NCI-H748 (cell line): ENCODE results near the gene CDSN.
"Not testable (repeated sequence)": the region's sequence is repeated elsewhere in the genome, so short reads cannot be mapped to it uniquely, and the experiment has no call there.

ENCODE experiments used
- DNase-seq: peaks from one replicate; lab custom pipeline; 2025; ENCODE audit not compliant: unreplicated experiment; lab: John Stamatoyannopoulos, UW

CDSN gene, protein sequence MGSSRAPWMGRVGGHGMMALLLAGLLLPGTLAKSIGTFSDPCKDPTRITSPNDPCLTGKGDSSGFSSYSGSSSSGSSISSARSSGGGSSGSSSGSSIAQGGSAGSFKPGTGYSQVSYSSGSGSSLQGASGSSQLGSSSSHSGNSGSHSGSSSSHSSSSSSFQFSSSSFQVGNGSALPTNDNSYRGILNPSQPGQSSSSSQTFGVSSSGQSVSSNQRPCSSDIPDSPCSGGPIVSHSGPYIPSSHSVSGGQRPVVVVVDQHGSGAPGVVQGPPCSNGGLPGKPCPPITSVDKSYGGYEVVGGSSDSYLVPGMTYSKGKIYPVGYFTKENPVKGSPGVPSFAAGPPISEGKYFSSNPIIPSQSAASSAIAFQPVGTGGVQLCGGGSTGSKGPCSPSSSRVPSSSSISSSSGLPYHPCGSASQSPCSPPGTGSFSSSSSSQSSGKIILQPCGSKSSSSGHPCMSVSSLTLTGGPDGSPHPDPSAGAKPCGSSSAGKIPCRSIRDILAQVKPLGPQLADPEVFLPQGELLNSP

DNA sequence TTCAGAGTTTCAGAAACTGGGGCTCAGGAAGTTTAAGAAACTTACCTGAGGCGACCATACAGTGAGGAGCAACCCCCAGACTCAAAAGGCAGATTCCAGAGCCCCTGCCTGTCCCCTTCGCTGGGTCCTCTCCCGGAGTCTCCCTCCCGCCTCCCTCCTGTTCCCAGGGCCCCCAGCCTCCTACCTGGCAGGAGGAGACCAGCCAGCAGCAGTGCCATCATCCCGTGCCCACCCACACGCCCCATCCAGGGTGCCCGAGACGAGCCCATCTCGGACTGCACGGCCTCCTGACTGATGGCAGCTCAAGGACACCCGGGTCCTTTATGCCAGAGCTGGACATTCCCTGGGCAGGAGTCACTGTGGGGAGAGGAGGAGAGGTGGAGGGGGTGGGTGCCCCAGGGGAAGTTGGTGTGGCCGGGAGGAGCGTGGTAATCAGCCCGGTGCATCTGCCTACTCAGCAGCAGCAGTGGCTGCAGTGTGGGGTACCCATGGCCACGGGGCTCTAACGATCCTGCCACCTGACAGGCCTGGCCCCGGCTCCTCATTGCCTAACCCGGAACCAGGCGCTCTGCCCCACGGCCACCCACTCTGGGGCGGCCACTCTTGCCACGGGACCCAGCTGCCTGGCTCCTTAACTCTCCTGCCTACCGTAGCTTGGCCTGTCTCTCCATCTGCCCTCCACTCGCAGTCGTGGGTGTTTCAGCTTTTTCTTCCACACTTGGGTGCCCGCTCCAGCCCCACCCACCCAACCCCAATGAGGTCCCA is at the start of gene CDSN:
Gene CDSN (minus strand): TSS at position 296 of the 765 bp plus-strand sequence. CDS start 27 bp downstream, at position 269.
- no peak for DNase-seq

DNA sequence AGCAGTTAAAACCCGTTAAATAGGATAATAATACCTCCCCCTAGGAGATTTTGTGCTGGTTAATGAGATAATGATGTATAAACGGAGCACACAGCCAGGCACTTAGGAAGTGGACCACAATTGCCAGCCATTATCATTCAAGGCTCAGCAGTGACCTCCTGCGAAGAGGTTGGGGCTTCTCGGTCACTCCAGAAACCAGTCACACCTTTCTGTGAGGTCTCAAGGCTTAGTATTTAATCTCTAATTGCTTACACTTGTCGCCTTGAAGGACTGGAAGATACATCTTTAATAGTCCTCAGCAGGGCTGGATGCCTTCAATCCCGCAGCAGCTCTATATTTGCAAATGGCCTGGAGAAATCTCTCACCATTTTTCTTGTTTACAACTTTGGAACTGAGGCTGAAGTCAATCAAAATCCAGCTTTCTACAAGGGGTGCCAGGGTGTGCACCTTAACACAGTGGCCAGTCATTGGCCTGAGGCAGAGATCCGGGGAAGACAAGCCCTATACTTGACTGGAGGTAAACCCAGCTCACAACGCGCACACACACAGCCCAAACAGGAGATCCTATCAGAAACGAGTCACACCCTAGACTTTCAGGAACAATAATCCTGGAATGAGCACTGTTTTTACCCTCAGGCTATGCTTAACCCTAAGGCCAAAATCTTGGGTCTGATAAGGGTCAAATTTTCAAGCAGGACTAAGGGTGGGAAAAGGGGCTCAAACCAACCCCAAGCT is 49.0 kb upstream of the CDSN start:
- DNase-seq = no peak

DNA sequence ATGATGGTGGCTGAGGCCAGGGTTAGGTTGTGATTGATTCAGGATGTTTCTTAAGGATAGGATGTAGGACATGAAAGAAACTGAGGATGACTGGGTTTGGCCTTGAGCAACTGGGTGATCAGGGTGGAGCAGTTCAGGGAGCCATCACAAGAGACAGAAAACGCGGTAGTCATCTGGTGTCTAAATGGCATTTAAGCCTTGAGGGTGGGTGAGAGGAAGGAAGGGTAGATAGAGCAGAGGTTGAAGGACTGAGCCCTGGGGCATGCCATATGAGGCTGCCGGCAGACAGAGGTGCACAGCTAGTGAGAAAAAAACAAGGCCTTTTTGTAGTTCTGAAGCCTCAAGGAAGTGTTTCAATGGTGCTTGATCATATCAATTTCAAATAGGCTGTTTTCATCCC is 48.4 kb upstream of the CDSN start:
- DNase-seq = no peak

DNA sequence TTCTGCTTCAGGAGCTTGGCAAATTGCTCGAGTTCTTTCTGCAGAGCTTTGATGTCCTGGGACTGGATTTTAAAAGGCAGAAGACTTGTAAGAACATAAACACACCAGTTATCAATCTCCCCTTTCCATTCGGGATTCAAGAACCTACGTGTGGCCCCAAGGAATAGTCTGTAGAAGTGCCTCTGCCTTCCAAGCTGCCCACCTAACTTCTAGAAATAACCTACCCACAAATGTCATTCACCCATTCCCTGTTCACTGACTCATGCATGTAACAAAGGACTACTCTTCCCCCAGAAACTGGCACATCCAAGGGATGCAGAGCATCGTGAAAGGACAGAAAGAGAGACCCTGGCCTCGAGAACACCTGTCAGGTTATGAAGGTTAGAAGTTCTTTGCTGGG is 45.7 kb upstream of the CDSN start:
- no peak for DNase-seq

DNA sequence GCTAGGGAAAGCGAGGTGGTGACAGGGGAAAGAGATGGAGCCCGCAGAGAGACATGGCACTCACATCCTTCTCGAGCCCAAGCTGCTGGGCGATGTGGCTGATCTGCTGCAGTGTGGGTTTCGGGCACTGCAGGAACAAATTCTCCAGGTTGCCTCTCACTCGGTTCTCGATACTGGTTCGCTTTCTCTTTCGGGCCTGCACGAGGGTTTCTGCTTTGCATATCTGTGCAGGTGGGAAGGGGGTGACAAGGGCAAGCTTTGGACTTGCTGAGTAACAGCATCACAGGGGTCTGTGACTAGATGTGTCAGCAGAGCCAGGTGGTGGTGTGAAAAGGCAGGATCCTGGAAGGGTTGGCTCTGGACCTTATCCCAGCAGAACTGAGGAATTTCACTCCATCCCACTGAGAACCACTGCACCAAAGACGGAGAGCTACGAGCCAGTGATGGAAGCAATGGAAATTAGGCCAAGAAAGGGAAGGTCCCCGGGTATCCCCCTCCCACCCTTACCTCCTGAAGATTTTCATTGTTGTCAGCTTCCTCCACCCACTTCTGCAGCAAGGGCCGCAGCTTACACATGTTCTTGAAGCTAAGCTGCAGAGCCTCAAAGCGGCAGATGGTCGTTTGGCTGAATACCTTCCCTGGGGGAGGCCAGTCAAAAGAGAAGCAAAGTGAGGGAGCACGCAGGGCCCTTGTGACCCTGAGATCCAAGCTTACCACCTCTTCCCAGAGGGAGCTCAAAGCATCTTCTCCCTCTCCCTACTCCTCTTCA is 45.0 kb upstream of the CDSN start:
- DNase-seq = not testable (repeated sequence)

DNA sequence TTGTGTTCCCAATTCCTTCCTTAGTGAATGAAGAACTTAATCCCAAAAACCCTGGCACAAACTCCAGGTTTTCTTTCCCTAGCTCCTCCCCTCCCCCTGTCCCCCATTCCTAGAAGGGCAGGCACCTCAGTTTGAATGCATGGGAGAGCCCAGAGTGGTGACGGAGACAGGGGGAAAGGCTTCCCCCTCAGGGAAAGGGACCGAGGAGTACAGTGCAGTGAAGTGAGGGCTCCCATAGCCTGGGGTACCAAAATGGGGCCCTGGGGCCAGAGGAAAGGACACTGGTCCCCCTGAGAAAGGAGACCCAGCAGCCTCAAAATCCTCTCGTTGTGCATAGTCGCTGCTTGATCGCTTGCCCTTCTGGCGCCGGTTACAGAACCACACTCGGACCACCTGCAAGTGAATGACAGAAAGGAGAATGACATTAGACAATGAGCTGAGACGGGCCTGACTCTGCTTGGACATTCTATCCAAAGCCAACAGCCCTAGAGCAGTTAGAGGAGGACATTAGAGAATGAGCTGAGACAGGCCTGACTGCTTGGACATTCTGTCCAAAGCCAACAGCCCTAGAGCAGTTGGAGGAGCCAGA is 44.3 kb upstream of the CDSN start:
- DNase-seq = not testable (repeated sequence)

DNA sequence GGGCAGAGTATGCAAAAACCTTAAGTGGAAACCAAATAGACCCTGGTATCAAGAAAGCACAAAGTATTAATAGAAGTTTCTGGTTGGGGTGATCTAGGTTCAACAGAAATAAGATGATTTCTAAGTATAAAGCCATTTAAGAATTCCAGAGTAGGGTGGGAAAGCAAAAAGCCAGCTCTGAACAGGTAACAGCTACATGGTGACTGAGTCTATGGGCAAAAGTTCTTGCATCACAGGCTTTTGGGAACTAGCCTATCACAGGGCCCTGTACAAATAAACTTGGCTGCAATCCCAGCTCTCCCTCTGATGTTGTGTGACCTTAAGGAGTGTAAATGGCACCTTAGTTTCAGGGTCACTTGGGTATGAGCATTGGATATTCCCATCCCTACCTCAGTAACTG is 43.7 kb upstream of the CDSN start:
- DNase-seq = no peak

DNA sequence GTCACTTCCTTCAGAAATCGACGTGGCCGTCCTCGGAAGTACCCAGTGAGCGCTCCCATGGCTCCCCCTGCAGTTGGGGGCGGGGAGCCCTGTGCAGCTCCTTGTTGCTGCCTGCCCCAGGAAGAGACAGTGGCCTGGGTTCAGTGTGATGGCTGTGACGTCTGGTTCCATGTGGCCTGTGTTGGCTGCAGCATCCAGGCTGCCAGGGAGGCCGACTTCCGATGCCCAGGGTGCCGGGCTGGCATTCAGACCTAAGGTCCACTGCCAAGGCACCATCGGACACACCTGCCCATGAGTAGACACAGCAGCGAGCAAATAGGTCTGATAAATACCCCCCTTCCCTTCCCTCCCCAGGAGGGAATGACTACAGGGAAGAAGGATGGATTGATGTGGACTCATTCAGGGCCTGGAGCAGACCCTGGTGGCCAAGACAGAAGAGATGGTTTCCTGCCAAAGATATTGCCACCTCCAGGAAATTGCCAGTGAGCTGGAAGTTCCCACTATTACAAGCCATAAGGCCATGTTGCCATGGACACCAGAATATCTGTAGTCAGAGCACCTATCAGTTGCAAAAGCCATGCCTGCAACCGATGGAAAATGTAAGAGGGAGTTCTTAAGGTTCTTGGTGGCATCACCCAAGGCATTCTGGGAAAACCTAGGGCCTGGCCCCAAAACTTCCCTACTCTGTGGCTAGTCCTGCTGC is 42.4 kb upstream of the CDSN start:
- DNase-seq = no peak

DNA sequence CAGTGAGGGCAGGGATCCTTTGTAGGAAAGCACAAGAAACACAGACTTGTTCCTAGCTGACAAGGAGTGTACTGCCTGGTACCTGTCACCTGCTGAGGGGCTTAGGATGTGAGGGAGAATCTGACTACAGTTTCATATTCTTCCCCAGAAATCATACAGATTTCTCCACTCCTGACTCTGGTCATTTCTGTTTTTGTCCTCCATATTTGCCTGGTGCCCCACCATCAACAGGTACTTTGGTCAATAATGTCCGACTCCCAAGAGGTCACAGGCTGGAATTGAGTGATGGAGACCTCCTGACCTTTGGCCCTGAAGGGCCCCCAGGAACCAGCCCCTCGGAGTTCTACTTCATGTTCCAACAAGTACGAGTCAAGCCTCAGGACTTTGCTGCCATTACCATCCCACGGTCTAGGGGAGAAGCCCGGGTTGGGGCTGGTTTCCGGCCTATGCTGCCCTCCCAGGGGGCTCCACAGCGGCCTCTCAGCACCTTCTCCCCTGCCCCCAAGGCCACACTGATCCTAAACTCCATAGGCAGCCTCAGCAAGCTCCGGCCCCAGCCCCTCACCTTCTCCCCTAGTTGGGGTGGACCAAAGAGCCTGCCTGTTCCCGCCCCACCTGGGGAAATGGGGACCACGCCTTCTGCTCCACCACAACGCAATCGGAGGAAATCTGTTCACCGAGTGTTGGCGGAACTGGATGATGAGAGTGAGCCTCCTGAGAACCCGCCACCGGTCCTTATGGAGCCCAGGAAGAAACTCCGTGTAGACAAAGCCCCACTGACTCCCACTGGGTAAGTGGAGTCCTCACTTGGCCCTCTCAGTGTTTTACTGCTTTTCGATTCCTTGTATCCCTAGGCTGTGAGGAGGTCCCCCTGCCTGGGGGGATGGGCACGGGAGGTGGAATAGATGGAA is 41.2 kb upstream of the CDSN start:
- DNase-seq = no peak

DNA sequence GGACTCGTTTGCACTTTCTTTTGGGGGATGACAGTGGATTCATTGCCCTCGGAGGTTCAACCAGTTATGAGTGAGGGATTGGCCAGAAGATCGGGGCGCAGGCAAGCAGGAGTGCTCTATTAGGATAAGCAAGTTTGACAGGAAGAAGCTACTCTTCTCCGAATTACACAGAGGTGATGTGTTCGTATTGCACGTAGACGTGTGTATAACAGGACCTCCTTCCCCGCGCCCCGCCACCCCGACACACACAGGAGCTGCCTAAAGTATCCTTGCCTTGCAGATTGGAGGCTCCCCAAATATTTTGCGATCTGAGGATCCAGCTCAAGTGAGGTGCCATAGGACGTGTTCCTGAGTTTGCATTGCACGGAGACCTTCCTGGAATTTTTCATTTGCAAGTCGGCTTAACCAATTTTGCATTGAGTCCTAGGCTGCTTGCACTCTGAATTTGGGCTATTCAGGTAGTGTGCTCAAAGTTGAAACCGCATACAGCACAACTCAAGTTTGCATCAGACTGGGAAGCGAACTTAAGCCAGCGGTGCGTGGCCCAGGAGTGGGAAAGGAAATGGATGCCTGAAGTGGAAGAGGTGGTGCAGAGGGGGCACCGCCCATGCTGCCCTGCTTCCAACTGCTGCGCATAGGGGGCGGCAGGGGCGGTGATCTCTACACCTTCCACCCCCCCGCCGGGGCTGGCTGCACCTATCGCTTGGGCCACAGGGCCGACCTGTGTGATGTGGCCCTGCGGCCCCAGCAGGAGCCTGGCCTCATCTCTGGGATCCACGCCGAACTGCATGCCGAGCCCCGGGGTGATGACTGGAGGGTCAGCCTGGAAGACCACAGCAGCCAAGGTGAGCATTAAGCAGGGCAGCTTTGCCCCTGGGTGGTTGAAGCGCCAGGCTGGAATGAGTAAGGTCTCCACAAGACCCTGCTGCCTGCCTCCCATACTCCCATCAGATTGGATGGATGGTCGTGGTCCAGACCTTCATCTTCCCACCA is 38.9 kb upstream of the CDSN start:
- peak; percentile 68 for DNase-seq

DNA sequence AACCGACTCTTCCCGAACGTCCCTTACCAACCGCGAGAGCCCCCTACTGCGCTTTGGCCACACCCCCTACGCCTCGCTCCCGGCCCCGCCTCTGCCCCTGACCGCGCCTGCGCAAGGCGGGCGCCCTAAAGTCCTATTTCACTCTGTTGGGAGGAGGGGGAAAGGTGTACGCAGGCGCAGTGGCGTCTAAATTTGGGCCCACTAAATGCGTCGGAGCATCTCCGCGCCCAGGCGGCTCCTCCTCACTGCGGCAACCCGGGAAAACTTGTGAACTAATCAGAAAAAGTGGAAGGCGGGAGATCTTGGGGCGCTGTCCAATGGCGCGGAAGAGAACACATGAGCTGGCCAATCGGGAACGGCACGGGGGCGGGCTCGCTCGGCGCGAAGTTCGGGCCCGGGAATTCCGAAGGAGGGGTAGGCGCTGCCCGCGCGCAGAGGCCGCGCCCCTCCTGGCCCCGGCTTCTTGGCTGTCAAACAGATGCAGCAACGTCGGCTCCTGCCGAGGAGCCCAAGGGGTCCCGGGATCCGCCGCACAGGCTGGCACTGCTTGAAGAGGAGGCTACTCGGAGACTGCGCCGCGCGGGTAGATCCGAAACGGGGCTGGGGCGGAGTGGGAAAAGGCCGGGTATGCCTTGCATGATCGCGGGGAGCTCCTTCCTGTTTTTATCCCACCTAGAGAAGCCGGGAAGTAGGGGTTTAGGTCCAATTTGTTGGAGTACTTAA is 38.1 kb upstream of the CDSN start, which contains the start of gene TCF19:
Gene TCF19 (plus strand): TSS at position 450 of the 723 bp plus-strand sequence. CDS start 881 bp downstream, outside the sequence.
- peak; percentile 100 for DNase-seq

DNA sequence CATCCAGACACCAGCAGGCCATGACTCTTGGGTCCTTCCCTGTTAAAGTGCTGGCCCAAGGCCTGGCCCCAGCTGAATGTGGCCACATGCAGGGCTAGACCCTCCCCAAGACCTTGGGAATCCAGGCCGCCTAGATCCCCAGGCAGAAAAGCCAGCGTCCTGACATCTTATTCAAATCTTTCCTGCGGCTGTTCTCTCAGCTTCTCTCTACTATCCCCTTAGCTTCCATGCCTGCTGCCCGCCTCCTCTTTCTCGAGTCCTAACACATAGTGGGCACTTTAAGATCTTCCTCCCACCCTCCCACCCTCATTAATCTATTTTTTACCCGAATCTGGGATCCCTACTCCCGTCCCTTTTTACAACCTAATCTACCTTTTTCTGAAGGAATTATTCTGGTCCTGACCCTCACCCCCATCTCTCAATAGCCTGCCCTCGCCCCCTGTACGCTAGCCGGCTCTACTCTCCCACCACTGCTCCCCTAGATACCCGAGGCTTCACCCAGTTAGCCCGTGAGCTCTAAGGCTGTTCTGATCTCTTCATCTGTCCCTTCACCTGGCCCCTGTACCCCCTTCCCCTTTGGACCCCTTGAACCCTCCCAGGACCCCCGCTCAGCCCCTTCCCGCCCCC is 37.4 kb upstream of the CDSN start, which contains the start of gene CCHCR1:
Gene CCHCR1 (minus strand): TSS at position 290 of the 627 bp plus-strand sequence. CDS start 202 bp downstream, at position 88.
- peak; percentile 49 for DNase-seq

DNA sequence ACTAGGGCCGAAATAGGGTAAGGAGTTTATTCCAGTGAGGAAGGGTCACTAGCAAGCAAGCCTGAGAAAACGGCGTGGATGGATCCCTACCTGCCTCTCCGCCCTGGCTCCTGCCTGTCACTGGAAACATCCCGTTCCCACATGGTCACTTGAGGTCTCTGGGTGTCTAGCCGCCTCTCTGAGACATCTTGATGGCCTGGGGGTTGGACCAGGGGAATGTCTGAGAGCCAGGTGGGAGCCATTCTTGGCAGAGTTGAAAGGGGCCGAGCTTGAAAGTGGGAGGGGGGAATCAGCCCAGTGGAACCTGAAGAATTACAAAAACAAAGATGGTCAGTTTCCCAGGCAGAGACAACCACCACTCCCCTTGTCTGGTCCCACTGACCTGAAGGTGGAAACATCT is 36.4 kb upstream of the CDSN start:
- DNase-seq = no peak

DNA sequence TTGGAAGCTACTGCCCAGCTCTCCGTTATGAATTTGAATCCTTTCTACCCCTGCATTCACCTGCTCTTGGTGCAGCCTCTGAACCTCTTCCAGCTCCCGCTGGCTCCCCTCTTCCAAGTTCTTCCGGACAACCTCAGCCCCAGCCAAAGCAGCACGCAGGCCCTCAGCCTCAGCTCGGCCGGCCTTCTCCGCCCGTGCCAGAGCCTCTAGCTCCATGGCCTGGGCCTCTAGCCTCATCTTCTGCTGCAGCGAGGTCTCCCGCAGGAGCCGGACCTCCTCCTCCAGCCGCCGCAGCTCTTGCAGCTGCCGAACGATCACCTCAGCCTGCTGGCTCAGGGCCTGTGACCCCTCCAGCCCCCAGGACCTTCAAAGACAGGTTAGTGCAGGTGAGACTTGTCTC is 34.2 kb upstream of the CDSN start:
- DNase-seq = no peak

DNA sequence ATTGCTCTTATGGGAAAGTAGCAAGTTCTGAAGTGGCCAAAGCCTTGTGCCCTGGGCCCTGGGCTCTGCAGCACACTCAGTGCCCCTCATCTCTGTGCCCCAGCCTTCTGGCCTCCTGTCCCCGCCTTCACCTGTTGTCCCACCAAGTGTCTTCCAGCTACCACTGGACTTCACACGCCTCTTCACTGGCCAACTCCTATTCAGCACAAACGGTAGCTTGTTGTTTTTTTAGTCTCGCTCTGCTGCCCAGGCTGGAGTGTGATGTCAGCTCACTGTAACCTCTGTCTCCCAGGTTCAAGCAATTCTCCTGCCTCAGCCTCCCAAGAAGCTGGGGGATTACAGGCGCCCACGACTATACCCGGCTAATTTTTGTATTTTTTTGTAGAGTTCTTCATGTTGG is 32.5 kb upstream of the CDSN start:
- no peak for DNase-seq
